Cerebellar cortex (tissue), 1 donor: ENCODE data around the gene PLG.
"Not testable (repeated sequence)": the region's sequence is repeated elsewhere in the genome, so short reads cannot be mapped to it uniquely, and the experiment has no call there.

ENCODE experiments used
- DNase-seq: peaks from one replicate; pipeline ENCODE4 v3.0.0-alpha.2; 2015; ENCODE audit warnings: low spot score

The PLG gene

DNA sequence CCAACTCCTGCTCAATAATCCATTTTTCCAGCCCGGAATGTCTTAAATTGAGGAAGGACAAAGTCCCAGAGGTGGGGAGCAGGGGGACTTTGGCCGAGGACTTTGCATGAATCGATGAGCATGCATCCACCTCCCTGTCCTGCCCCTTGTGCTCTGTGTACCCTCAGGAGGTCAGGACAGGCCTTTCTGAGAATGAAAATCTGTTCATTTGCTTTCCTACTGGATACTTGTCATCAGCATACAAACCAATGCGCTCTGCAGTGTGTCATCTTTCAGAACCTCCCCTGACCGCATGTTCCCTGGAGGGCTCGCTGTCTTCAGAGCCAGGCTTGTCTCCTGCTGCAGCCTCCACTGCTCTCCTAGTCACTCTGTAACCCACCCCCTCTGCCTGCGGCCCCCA is 2.6 kb downstream of the PLG start:
- DNase-seq, result not testable (repeated sequence)

DNA sequence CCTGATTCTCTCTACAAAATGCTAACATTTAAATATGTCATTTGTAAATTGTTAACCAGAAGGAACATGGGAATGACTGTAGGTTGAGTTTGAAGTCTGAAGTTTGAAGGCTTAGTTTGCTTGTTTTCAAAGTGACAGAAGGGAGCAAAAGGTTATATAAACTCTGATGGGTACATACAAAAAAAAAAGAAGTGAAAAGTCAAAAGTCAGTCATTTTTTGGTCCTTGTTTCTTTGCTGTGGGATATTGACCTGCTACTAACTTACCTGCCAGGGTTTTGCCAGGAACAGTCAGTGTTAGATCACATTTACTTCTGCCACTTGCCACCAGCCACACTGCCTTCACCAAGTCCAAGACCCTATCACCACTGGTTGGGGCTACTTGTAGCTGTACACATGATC is 6.9 kb downstream of the PLG start:
- DNase-seq, result not testable (repeated sequence)

DNA sequence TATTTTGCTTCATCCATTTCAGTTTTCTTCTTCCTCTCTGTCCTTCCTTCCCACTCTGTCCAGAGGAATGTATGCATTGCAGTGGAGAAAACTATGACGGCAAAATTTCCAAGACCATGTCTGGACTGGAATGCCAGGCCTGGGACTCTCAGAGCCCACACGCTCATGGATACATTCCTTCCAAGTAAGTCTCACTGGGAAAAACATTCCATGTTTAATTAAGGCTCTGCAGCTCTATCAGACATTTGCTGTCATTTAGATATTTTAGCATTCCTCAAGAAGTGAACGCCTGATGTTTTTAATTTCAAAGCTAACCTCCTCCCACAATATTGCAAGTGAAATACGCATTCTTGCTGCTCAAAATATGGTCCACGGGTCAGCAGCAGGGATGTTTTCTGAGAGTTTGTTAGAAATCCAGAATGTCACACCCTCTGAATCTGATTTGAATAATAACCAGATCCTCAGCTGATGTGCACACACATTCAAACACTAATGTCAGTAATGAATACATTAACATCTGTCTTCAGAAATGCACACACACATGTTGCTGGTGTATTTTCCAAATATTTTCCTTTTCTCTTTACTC is 12.8 kb downstream of the PLG start:
- DNase-seq, result no peak

DNA sequence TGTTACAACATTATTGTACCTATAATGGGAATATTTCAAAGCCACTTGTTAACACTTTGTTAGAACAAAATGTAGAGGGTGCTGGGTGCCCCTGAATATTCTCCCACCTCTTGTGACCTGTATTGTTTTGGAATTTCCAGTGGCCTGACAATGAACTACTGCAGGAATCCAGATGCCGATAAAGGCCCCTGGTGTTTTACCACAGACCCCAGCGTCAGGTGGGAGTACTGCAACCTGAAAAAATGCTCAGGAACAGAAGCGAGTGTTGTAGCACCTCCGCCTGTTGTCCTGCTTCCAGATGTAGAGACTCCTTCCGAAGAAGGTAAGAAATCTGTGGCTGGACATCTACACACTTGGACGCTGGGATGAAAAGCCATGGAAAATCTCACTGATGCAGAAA is 28.9 kb downstream of the PLG start:
- DNase-seq, result no peak

DNA sequence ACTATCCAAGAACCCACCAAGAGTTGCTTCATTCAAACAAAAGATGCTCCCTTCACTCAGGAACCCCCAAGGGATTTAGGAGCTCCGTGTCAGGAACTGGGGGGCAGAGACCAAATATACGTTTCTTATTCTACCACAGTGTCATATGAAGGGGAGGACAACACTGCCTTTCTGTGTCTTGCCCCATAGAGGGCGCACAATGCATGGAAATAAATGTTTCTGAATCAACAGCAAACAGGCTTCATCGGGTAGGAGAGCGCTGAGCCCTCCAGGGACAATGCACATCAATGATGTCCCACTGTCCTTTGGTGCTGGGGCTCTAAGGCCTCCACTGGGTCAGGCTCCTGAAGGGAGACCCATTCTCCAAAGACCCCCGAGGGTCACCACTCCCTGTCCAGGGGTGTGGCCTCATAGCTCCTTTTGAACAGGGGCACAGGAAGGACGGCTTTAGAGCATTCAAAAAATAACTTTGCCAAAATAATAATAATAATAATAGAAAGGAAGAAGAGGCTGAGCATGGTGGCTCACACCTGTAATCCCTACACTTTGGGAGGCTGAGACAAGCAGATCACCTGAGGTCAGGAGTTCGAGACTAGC is 31.1 kb downstream of the PLG start:
- peak; percentile 36 for DNase-seq

DNA sequence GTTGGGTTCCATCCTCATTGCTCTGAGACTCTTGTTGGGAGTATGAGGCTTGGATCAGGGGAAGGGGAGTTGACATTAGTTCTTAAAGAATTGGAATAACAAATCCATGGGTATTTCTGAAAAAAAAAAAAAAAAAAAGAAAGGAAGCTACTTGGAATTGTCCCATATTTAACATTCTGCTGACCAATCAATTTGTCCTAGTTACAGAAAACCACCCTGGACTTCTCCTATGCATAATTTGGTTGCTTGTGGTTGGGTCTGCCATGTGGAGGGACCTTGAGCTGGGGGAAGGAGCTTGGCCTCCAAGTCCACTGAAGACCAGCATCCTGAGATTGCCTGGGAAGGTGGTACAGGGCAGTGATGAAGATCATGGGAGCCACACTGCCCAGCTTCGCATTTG is 32.6 kb downstream of the PLG start:
- no peak for DNase-seq

DNA sequence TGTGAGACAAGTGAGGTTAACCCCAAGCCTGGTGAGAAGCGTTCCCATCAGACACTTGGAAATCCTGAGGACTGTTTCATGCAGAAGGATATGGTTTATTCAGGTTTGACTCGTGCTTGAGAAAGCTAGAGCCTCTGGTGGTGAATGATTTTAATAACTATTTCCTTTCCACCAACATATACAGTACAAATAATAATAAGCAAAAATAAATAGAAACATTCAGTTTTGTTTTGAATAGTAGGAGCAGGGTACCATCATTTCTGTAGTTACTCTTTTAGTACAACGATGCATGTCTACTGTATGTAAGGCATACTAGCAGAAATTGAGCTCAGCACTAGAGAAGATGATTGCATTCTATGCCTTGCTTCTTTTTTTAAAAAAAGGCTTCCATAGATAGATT is 33.5 kb downstream of the PLG start:
- DNase-seq, result no peak

DNA sequence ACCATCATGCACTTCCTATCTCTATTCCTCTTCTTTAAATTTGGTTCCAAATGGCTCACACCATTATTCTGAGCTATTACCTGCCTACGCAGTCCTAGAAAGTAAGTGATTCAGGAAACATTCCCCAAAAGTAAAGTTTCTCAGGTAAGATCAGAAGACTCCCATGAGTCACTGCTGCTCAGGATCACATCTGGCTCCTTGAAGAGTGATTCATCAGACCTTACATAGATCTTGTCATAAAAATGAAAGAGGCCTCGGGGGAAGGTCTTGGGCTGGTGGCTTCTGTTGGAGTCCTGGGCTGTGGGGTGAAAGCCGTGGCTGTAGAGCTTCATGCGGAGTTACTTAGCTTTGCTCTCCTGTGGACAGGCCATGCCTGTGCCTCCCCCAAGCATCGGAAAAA is 35.9 kb downstream of the PLG start:
- no peak for DNase-seq

DNA sequence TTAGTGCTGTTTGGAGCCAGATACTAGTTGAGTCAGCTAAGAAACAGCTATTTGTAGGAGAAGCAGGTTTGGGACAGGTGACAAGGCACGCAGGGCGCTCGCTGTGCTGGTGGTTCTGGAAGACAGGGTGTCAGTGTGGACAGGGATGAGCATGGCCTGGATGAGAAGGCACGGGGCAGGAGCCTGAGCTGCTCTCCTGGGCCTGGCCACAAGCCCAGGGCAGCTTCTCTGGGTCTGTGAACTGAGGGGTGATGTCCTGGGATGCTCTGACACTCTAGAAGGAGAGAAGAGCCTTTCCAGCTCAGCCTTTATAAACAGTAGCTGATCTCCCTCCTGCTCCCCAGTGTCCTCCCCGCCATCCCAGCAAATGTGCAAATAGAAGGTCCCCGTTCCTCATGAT is 37.9 kb downstream of the PLG start:
- no peak for DNase-seq

DNA sequence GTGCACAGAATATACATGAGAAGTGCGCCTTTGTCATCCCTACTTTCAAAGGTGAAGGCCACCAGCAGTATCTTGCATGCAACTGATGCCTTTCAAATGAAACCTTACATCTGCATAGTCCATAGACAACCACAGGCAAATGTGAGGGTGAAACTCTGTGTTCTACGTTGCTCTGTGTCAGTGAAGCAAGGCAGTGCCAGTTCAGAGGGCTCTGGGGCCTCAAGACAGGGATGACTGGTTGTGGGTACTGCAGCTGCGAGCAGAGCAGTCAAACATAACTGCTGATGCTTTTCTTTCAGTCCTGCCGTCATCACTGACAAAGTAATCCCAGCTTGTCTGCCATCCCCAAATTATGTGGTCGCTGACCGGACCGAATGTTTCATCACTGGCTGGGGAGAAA is 39.0 kb downstream of the PLG start:
- not testable (repeated sequence) for DNase-seq

DNA sequence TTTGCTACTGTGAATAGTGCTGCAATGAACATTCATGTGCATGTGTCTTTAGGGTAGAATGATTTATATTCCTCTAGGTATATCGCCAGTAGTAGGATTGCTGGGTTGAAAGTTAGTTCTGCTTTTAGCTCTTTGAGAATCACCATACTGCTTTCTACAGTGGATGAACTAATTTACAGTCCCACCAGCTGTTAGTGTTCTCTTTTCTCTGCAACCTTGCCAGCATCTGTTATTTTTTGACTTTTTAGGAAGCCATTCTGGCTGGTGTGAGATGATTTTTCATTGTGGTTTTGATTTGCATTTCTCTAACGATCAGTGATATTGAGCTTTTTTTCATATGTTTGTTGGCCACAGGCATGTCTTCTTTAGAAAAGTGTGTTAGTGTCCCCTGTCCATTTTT is 40.0 kb downstream of the PLG start:
- no peak for DNase-seq

DNA sequence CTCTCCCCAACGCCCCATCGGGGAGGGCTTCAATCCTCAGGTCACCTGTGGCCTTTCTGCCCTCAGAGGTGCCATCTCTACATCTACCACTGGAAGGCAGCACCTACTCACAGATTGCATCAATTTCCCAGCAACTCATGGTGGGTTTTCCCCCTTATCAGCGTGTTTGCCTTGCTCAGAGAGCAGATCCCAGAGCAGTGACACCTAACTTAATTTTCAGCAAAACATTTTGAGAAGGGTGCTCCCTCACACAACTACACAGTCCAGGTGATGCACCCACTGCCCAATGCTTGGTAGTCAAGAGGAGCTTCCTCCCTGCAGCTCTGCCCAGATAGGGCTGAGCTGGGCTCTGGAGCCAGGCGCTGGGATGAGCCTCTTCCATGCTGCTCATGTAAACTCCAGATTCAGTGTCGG is 48.2 kb downstream of the PLG start:
- DNase-seq, result no peak

DNA sequence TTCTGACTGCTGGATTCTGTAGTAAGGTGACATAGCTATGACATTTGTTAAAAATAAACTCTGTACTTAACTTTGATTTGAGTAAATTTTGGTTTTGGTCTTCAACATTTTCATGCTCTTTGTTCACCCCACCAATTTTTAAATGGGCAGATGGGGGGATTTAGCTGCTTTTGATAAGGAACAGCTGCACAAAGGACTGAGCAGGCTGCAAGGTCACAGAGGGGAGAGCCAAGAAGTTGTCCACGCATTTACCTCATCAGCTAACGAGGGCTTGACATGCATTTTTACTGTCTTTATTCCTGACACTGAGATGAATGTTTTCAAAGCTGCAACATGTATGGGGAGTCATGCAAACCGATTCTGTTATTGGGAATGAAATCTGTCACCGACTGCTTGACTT is 51.2 kb downstream of the PLG start:
- not testable (repeated sequence) for DNase-seq

DNA sequence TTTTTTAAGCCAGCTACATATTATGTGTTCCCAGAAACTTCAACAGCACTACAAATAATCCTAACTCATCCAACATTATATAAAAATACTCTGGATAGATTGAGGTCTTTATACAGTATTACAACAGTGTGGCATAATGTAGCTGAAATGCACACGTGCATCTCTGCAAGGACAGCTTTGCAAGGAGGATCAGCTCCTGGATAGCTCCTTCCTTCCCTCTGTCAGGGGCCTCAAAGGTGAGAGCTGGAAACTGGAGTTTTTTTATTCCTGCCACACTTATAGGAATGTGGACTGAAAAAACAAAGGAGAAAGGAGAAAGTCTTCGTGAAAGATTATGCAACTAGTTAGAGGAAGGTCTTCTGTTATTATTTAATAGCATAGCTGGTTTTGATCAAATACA is 53.1 kb downstream of the PLG start:
- DNase-seq, result no peak

DNA sequence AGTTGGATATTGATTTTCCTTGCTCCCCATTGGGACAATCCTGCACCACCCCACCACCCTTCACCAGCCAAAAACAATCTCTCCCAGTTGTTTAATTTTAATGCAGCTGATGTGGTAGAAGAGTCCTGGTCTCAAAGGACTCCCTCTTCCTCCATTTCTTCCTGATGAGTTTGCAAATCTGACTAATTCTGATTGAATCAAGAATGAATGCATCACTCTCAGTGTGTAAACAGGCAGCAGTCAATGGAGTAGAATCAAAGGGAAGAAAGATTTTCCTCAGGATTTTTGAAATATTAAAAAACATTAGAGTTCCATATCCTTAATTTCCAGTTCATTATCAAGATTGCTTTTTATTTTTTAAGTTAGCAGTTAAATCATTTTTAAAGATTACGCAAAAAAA is 54.0 kb downstream of the PLG start:
- DNase-seq, result no peak

DNA sequence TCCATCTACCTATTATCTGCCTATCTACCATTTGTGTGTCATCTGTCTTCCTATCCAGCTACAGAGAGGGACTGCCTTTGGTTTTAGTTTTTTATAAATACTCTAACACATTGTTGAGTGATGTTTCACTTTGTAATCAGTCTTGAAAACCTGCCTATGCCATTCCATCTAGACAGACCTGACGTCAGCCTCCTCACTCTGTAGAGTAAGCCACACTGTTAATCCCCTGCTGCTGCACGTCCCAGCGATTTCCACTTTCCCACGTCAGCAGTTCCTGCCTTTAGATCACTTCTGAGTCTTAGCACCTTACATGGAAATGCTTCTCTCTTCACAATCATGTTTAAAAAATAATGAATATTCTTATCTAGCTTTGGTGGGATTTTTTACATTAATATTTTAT is 54.8 kb downstream of the PLG start:
- DNase-seq, result no peak

DNA sequence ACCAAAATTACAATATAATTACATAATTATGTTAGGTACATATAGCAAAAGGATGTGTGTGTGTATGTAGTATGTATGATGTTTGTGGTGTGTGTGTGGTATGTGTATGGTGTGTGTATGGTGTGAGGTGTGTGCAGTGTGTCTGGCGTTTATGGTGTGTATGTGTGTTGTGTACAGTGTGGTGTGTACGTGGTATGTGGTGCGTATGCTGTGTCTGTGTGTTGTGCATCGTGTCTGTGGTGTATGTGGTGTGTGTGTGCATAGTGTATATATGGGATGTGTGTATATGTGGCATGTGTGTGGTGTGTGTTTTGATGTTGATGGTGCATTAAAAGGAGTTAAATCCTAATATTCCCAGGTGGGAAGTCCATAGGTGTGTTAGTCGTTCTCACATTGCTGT is 62.8 kb downstream of the PLG start:
- DNase-seq, result no peak

DNA sequence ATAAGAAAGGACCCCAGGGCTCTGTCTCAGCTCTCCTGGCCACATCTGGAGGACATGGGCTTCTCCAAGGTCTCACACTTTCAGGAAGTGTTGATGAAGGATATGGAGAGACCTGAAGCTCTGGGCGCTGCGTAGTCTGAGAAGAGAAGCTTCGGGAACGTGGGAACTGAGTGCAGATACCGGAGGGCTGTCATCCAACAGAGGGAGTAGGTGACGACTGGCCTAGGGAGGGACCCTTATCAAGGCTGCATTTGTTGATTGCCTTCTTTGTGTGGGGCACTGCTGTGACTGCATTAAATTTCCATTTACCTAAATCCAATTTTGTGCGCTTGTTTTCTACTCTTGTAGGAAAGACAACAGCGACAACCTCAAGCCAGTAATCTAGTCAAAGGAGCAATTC is 63.4 kb downstream of the PLG start:
- no peak for DNase-seq

DNA sequence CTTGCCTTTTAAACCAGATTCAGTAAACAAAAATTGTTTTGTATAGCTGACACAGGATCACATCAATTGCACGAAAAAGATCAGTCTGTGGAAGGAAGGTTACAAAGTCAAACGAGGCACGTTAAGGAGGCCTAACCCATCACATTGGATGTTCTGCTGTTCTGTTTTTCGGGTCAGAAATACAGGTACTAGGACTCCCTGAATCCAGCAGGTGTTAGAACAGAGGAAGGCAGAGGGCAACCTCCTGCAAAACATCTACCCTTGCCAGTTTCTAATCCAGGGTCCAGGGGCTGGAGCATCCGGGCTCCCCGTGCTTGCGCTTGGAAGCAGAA is 64.6 kb downstream of the PLG start:
- no peak for DNase-seq

DNA sequence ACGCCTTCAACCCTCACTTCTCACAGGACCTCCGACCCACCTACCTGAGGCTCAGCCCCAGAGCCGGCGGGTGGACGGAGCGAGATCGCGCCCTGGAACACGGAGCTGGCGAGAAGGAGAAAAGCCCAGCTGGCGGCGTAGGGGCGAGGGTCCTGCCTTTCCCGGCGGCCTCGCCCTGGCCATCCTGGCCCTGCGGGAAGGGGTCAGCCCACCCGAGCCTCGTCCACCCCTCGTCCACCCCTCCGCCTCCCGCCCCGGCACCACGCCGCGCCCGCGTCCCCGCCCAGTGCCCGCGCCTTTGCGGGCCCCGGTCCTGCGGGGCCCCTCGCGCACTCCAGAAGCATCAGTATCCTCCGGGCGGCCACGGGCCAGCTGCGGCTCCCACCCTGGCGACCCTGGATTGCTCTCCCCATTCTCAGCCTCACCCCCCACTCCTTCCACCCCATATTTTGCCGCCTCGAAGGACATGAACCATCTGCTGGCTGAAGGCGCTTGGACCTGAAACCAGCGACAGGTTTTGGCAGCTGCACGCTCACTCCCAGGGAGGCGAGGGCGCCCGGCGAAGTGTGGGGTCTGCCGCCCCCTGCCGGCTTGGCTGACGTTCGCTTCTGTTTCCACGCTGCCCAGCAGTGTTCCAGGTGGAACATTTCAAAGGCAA is 65.1 kb downstream of the PLG start:
- DNase-seq, result peak; percentile 31

DNA sequence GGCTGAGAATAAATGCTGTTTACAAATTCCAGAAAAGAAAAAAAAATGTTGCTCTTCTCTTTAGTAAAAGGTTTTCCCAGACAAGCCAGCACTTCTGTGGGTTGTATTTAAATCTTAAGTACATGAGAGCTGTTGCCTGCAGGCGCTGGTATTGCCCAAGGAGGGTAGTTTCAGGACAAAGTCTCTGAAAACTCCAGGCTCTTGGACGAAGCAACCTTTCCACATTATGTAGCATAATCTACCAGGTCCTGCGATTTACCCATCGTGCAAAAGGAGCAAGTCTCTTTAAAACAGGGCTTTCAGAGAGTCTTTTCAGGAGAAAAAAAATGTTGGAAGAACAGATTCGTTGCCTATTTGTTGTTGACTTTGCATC is 65.6 kb downstream of the PLG start:
- DNase-seq, result no peak

DNA sequence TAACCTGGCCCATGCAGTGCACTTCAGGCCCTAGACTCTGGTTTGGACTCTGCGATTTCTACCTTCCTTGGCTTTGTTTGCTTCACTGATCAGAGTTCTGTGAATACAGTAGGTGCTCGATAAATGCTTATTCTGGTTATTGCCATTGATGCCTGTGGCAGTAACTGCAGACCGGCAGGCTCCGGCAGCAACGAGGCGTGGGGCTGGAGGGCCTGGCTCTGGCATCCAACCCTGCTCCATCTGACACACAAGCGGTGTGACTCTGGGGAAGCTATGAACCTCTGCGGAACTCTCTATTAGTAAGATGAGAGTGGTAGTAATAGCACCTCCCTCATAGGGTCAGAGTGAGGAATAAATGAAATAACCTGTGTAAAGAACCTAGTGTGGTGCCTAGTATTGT is 66.1 kb downstream of the PLG start:
- no peak for DNase-seq

DNA sequence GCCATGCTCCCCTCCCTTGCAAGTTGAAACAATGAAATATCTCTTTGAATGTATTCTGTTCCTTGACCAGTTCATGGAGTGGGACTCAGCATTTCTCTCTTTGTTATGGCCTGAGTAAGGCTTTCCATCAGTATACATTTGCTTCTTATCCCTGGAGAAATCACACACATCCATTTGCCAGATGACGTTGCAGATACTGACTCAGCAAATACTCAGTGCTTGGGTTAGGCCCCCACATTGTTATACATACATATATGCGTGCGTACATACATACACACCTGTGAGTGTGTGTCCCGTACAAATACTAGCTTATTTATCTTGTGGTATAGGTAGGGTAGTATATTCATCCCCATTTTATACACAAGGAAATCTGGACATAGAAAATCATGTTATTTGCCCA is 72.4 kb downstream of the PLG start:
- no peak for DNase-seq
